Progenitor cell of endocrine pancreas (in vitro differentiated cells): ENCODE results near the gene MRPL4. TPM values are rescaled to one million over a fixed set of nuclear protein-coding genes. Genes with fewer than 3 reads are reported as not detected.
"Not testable (repeated sequence)": the region's sequence is repeated elsewhere in the genome, so short reads cannot be mapped to it uniquely, and the experiment has no call there.

ENCODE experiments used
- DNase-seq: peaks from one replicate; pipeline ENCODE4 v3.0.0; 2021; ENCODE audit warnings: low spot score; ENCODE audit not compliant: unreplicated experiment
- H3K27ac Mint-ChIP-seq: 2 replicates; pipeline ENCODE4 v1.8.0; 2021; ENCODE audit warnings: mild to moderate bottlenecking, moderate library complexity, mixed read lengths
- H3K27me3 Mint-ChIP-seq: 2 replicates; pipeline ENCODE4 v1.8.0; 2021; ENCODE audit warnings: mixed read lengths
- H3K36me3 Mint-ChIP-seq: 2 replicates; pipeline ENCODE4 v1.8.0; 2022; ENCODE audit warnings: mixed read lengths; ENCODE audit not compliant: insufficient read depth
- H3K4me1 Mint-ChIP-seq: 2 replicates; pipeline ENCODE4 v1.8.0; 2021; ENCODE audit warnings: low read depth, mixed read lengths
- H3K4me3 Mint-ChIP-seq: 2 replicates; pipeline ENCODE4 v1.8.0; 2021; ENCODE audit warnings: low read depth, mild to moderate bottlenecking, moderate library complexity, mixed read lengths
- H3K9me3 Mint-ChIP-seq: 2 replicates; pipeline ENCODE4 v1.8.0; 2021; ENCODE audit warnings: low read depth, mixed read lengths
- CTCF ChIP-seq: fragments of 200-600 bp; sonication (generic); IDR thresholded peaks from one replicate; pipeline ENCODE4 v1.5.0; 2021; ENCODE audit warnings: antibody characterized with exemption, mild to moderate bottlenecking; ENCODE audit not compliant: unreplicated experiment
- total RNA-seq: library from RNA; stranded (reverse); gene quantifications from 2 replicates; pipeline ENCODE4 v1.2.1, GENCODE V29; 2021

Gene MRPL4
- total RNA-seq, 1 donor from 2014 or later: 51.7 TPM

GRCh38 chr19:10235003-10235402 is 17.0 kb upstream of the MRPL4 start:
- no peaks in the 10 kb centered on the region for H3K27me3 Mint-ChIP-seq
- no peak for TF ChIP-seq CTCF
- no peaks in the 10 kb centered on the region for H3K9me3 Mint-ChIP-seq
- H3K27ac Mint-ChIP-seq: peak overlapping the region; percentile 67
- H3K4me1 Mint-ChIP-seq: peaks cover 2% of the 10 kb centered on the region
- H3K36me3 Mint-ChIP-seq: no peaks in the 10 kb centered on the region
- H3K4me3 Mint-ChIP-seq: no peak overlapping the region
- no peak for DNase-seq

GRCh38 chr19:10235409-10235808 is 16.6 kb upstream of the MRPL4 start:
- H3K27ac Mint-ChIP-seq, DNase-seq, H3K27me3 Mint-ChIP-seq, H3K9me3 Mint-ChIP-seq, H3K4me3 Mint-ChIP-seq, H3K4me1 Mint-ChIP-seq, H3K36me3 Mint-ChIP-seq: not testable (repeated sequence)

GRCh38 chr19:10237702-10238101 is 14.3 kb upstream of the MRPL4 start:
- peak overlapping the region; percentile 52 for H3K27ac Mint-ChIP-seq
- H3K27me3 Mint-ChIP-seq: no peaks in the 10 kb centered on the region
- peaks cover 2% of the 10 kb centered on the region for H3K4me1 Mint-ChIP-seq
- no peaks in the 10 kb centered on the region for H3K9me3 Mint-ChIP-seq
- H3K4me3 Mint-ChIP-seq: no peak overlapping the region
- DNase-seq: no peak
- H3K36me3 Mint-ChIP-seq: no peaks in the 10 kb centered on the region
- TF ChIP-seq CTCF: no peak

GRCh38 chr19:10238172-10238783 is 13.7 kb upstream of the MRPL4 start:
- Mint-ChIP-seq H3K27me3 (no peaks in the 10 kb centered on the region), H3K4me3 (no peak overlapping the region), H3K4me1 (peaks cover 2% of the 10 kb centered on the region), H3K36me3 (no peaks in the 10 kb centered on the region), H3K27ac (peak overlapping the region; percentile 69), H3K9me3 (no peaks in the 10 kb centered on the region)
- no peak for TF ChIP-seq CTCF
- DNase-seq: no peak

GRCh38 chr19:10241826-10242449 is 10.1 kb upstream of the MRPL4 start:
- not testable (repeated sequence) for H3K36me3 Mint-ChIP-seq, H3K27ac Mint-ChIP-seq, H3K4me1 Mint-ChIP-seq, DNase-seq, H3K9me3 Mint-ChIP-seq, H3K4me3 Mint-ChIP-seq, H3K27me3 Mint-ChIP-seq

- Mint-ChIP-seq H3K27me3 (no peaks in the 10 kb centered on the region), H3K36me3 (no peaks in the 10 kb centered on the region), H3K4me3 (no peak overlapping the region), H3K4me1 (peaks cover 2% of the 10 kb centered on the region), H3K9me3 (no peaks in the 10 kb centered on the region), H3K27ac (no peak overlapping the region)
- DNase-seq: no peak
- no peak for TF ChIP-seq CTCF
These were observed 8.4 kb upstream of the MRPL4 start for GRCh38 chr19:10243606-10244005.
